ENCODE results near the gene SH2D6.

Gene SH2D6

DNA sequence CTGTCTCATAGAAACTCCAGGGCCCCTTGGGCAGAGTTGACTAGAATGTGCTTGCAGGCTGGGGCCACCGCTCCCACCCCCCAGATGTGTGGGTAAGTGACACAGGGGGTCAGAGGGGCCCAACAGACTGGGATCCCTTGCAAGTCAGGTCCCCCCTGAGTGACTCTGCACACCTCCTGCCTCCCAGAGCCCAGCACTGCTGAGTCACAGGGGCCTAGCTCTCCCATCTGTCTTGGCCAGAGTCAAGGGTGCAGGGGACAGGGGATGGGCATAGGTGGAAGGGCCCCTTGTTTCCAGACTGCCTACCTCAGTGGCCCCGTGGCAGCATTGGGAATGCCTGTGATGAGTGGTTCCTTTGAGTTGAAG lies 11.4 kb downstream of the SH2D6 start:
- H2BK12ac ChIP-seq (ENCODE audit: low read length in 2 of 2): peak overlapping the region in 1 of 2 experiments; percentile 24
- no peak overlapping the region for H2BK5ac ChIP-seq (ENCODE audit: low read depth, low read length, poor library complexity, severe bottlenecking)
- H3K4me1 ChIP-seq (ENCODE audit: control insufficient read depth, insufficient read depth, low read depth, low read length): peaks cover 35% of the 10 kb centered on the region
- H4K91ac ChIP-seq (ENCODE audit: low read length): no peak overlapping the region
- no peak overlapping the region for H2AK5ac ChIP-seq (ENCODE audit: low read length, severe bottlenecking)
- no peak overlapping the region for H3K14ac ChIP-seq (ENCODE audit: low read length in 2 of 2)
- H3K18ac ChIP-seq (ENCODE audit: low read depth in 1 of 2, low read length in 2 of 2): peak overlapping the region in 1 of 2 experiments; percentile 13
- no peak overlapping the region for H3K9ac ChIP-seq (ENCODE audit: low read length)
- no peak overlapping the region for H3K4me2 ChIP-seq (ENCODE audit: low read length, poor library complexity, severe bottlenecking)
- no peak overlapping the region for H3K27ac ChIP-seq (ENCODE audit: low read length, poor library complexity, severe bottlenecking)
- H3K23ac ChIP-seq (ENCODE audit: low read length in 2 of 2): no peak overlapping the region
- DNase-seq: no peak
- 100% methylated on average over 2 of the region's 2 CpGs for WGBS
- no peaks in the 10 kb centered on the region for H3K36me3 ChIP-seq (ENCODE audit: control insufficient read depth in 1 of 2, insufficient read depth in 2 of 2, low read depth in 1 of 2, low read length in 2 of 2)
- no peak overlapping the region for H3K4me3 ChIP-seq (ENCODE audit: insufficient read depth in 1 of 2, low read depth in 1 of 2, low read length in 2 of 2)
- no peaks in the 10 kb centered on the region for H3K9me3 ChIP-seq (ENCODE audit: control insufficient read depth, low read length)
- no peak overlapping the region for H4K8ac ChIP-seq (ENCODE audit: low read length)
- H3K79me1 ChIP-seq (replicated peaks; ENCODE audit: low read length, poor library complexity, severe bottlenecking): no peaks in the 10 kb centered on the region
- peak overlapping the region; percentile 29 for H2BK15ac ChIP-seq (ENCODE audit: low read depth, poor library complexity, severe bottlenecking)
- no peaks in the 10 kb centered on the region for H3K27me3 ChIP-seq (ENCODE audit: control insufficient read depth in 1 of 2, insufficient read depth in 1 of 2, low read length in 2 of 2)
- no peak overlapping the region for H2AFZ ChIP-seq (ENCODE audit: low read depth, low read length)
- H3K4ac ChIP-seq (ENCODE audit: low read depth in 1 of 2, low read length in 2 of 2): no peak overlapping the region
- no peak overlapping the region for H2BK120ac ChIP-seq (ENCODE audit: low read depth, low read length)

- Histone ChIP-seq H3K79me1 (replicated peaks; ENCODE audit: low read length, poor library complexity, severe bottlenecking) (no peaks in the 10 kb centered on the region), H2BK12ac (ENCODE audit: low read length in 2 of 2) (peak overlapping the region in 1 of 2 experiments; percentile 50), H2BK15ac (ENCODE audit: low read depth, poor library complexity, severe bottlenecking) (peak overlapping the region; percentile 54), H2BK120ac (ENCODE audit: low read depth, low read length) (peak overlapping the region; percentile 24), H2AK5ac (ENCODE audit: low read length, severe bottlenecking) (no peak overlapping the region), H2AFZ (ENCODE audit: low read depth, low read length) (no peak overlapping the region), H3K27ac (ENCODE audit: low read length, poor library complexity, severe bottlenecking) (no peak overlapping the region), H4K8ac (ENCODE audit: low read length) (no peak overlapping the region), H3K18ac (ENCODE audit: low read depth in 1 of 2, low read length in 2 of 2) (peak overlapping the region in 1 of 2 experiments; percentile 13), H3K23ac (ENCODE audit: low read length in 2 of 2) (no peak overlapping the region), H3K36me3 (ENCODE audit: control insufficient read depth in 1 of 2, insufficient read depth in 2 of 2, low read depth in 1 of 2, low read length in 2 of 2) (no peaks in the 10 kb centered on the region), H3K9ac (ENCODE audit: low read length) (no peak overlapping the region), H3K9me3 (ENCODE audit: control insufficient read depth, low read length) (no peaks in the 10 kb centered on the region), H3K4me2 (ENCODE audit: low read length, poor library complexity, severe bottlenecking) (no peak overlapping the region), H4K91ac (ENCODE audit: low read length) (peak overlapping the region; percentile 8), H3K27me3 (ENCODE audit: control insufficient read depth in 1 of 2, insufficient read depth in 1 of 2, low read length in 2 of 2) (no peaks in the 10 kb centered on the region), H3K4ac (ENCODE audit: low read depth in 1 of 2, low read length in 2 of 2) (no peak overlapping the region), H3K4me3 (ENCODE audit: insufficient read depth in 1 of 2, low read depth in 1 of 2, low read length in 2 of 2) (no peak overlapping the region), H3K14ac (ENCODE audit: low read length in 2 of 2) (no peak overlapping the region), H2BK5ac (ENCODE audit: low read depth, low read length, poor library complexity, severe bottlenecking) (no peak overlapping the region), H3K4me1 (ENCODE audit: control insufficient read depth, insufficient read depth, low read depth, low read length) (peaks cover 43% of the 10 kb centered on the region)
- no peak for DNase-seq
- 59% methylated on average over 14 of the region's 16 CpGs for WGBS
Observed at GRCh38 chr2:85430752-85431569, 12.4 kb downstream of the SH2D6 start.

- Histone ChIP-seq H4K8ac (ENCODE audit: low read length) (no peak overlapping the region), H3K9ac (ENCODE audit: low read length) (no peak overlapping the region), H3K79me1 (replicated peaks; ENCODE audit: low read length, poor library complexity, severe bottlenecking) (no peaks in the 10 kb centered on the region), H3K14ac (ENCODE audit: low read length in 2 of 2) (no peak overlapping the region), H3K27me3 (ENCODE audit: control insufficient read depth in 1 of 2, insufficient read depth in 1 of 2, low read length in 2 of 2) (no peaks in the 10 kb centered on the region), H2BK15ac (ENCODE audit: low read depth, poor library complexity, severe bottlenecking) (peak overlapping the region; percentile 54), H3K4ac (ENCODE audit: low read depth in 1 of 2, low read length in 2 of 2) (no peak overlapping the region), H2BK12ac (ENCODE audit: low read length in 2 of 2) (peak overlapping the region; percentile 50 to 96), H3K36me3 (ENCODE audit: control insufficient read depth in 1 of 2, insufficient read depth in 2 of 2, low read depth in 1 of 2, low read length in 2 of 2) (no peaks in the 10 kb centered on the region), H3K4me3 (ENCODE audit: insufficient read depth in 1 of 2, low read depth in 1 of 2, low read length in 2 of 2) (no peak overlapping the region), H3K23ac (ENCODE audit: low read length in 2 of 2) (no peak overlapping the region), H2AFZ (ENCODE audit: low read depth, low read length) (no peak overlapping the region), H3K27ac (ENCODE audit: low read length, poor library complexity, severe bottlenecking) (no peak overlapping the region), H3K18ac (ENCODE audit: low read depth in 1 of 2, low read length in 2 of 2) (no peak overlapping the region), H3K9me3 (ENCODE audit: control insufficient read depth, low read length) (no peaks in the 10 kb centered on the region), H2AK5ac (ENCODE audit: low read length, severe bottlenecking) (no peak overlapping the region), H2BK120ac (ENCODE audit: low read depth, low read length) (no peak overlapping the region), H4K91ac (ENCODE audit: low read length) (peak overlapping the region; percentile 85), H2BK5ac (ENCODE audit: low read depth, low read length, poor library complexity, severe bottlenecking) (no peak overlapping the region), H3K4me1 (ENCODE audit: control insufficient read depth, insufficient read depth, low read depth, low read length) (peaks cover 47% of the 10 kb centered on the region), H3K4me2 (ENCODE audit: low read length, poor library complexity, severe bottlenecking) (no peak overlapping the region)
- WGBS: 97% methylated on average over 10 of the region's 10 CpGs
- DNase-seq: no peak
Observed at GRCh38 chr2:85431570-85432205, 13.2 kb downstream of the SH2D6 start.

DNA sequence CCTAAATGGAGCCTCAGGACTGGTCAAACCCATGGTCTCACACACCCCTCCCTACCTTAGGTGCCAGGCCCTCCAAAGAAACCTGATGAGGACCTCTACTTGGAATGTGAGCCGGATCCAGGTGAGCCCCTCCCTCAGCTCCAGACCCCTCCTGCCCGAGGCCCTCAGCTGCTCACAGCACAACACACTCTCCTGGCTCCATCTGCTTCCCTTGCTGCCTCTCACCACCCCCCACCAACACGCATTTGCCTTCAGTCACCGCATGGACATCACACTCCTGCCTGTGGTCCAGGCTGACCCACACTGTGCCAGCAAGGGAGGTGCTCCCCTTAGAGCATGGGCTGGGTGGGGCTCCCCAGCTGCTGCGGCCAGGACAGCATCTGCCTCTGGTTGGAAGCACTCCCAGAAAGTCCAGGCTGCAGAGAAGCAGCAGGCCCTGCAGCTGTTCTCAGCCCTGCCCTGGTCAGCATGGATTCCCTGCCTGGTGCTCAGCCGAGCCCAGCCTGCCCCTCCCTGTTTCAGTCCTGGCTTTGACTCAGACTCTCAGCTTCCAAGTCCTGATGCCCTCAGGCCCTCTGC lies 15.1 kb downstream of the SH2D6 start:
- Histone ChIP-seq H3K4ac (ENCODE audit: low read depth in 1 of 2, low read length in 2 of 2) (peak overlapping the region; percentile 46 to 65), H3K18ac (ENCODE audit: low read depth in 1 of 2, low read length in 2 of 2) (peak overlapping the region; percentile 40 to 52), H2BK12ac (ENCODE audit: low read length in 2 of 2) (peak overlapping the region; percentile 69 to 76), H3K4me3 (ENCODE audit: insufficient read depth in 1 of 2, low read depth in 1 of 2, low read length in 2 of 2) (peak overlapping the region in 1 of 2 experiments; percentile 0), H3K36me3 (ENCODE audit: control insufficient read depth in 1 of 2, insufficient read depth in 2 of 2, low read depth in 1 of 2, low read length in 2 of 2) (no peaks in the 10 kb centered on the region), H2BK15ac (ENCODE audit: low read depth, poor library complexity, severe bottlenecking) (peak overlapping the region; percentile 77), H2BK120ac (ENCODE audit: low read depth, low read length) (peak overlapping the region; percentile 83), H3K9me3 (ENCODE audit: control insufficient read depth, low read length) (no peaks in the 10 kb centered on the region), H2AK5ac (ENCODE audit: low read length, severe bottlenecking) (peak overlapping the region; percentile 27), H3K14ac (ENCODE audit: low read length in 2 of 2) (peak overlapping the region in 1 of 2 experiments; percentile 19), H4K91ac (ENCODE audit: low read length) (peak overlapping the region; percentile 55), H3K79me1 (replicated peaks; ENCODE audit: low read length, poor library complexity, severe bottlenecking) (no peaks in the 10 kb centered on the region), H3K4me1 (ENCODE audit: control insufficient read depth, insufficient read depth, low read depth, low read length) (peaks cover 63% of the 10 kb centered on the region), H3K27ac (ENCODE audit: low read length, poor library complexity, severe bottlenecking) (no peak overlapping the region), H2BK5ac (ENCODE audit: low read depth, low read length, poor library complexity, severe bottlenecking) (no peak overlapping the region), H3K9ac (ENCODE audit: low read length) (peak overlapping the region; percentile 46), H3K27me3 (ENCODE audit: control insufficient read depth in 1 of 2, insufficient read depth in 1 of 2, low read length in 2 of 2) (no peaks in the 10 kb centered on the region), H3K23ac (ENCODE audit: low read length in 2 of 2) (no peak overlapping the region), H2AFZ (ENCODE audit: low read depth, low read length) (no peak overlapping the region), H3K4me2 (ENCODE audit: low read length, poor library complexity, severe bottlenecking) (no peak overlapping the region), H4K8ac (ENCODE audit: low read length) (peak overlapping the region; percentile 59)
- DNase-seq: peak; percentile 85
- 60% methylated on average over 6 of the region's 6 CpGs for WGBS

All from mesenchymal stem cell (in vitro differentiated cells and primary cell).